ENCODE measurements around the gene DNAJB7. TPM values are rescaled to one million over a fixed set of nuclear protein-coding genes. Genes with fewer than 3 reads are reported as not detected.

DNAJB7 gene
- total RNA-seq, 1 experiment from 2014 or later: not detected

GRCh38 chr22:40819599-40820140, 42.2 kb downstream of the DNAJB7 start:
- Histone ChIP-seq H4K8ac (replicated peaks; ENCODE audit: insufficient read length, low read depth, low read length) (no peak overlapping the region), H3K18ac (ENCODE audit: insufficient read length, low read depth, low read length) (no peak overlapping the region), H2BK20ac (ENCODE audit: low read depth, low read length, poor library complexity, severe bottlenecking) (no peak overlapping the region), H2AK5ac (ENCODE audit: insufficient read length, low read length) (no peak overlapping the region), H3K23me2 (ENCODE audit: insufficient read length, low read depth, low read length, poor library complexity, severe bottlenecking) (peaks cover 10% of the 10 kb centered on the region), H3K27me3 (ENCODE audit: insufficient read depth, low read length) (no peaks in the 10 kb centered on the region), H2AFZ (ENCODE audit: low read length) (peak overlapping the region; percentile 94), H3K27ac (ENCODE audit: insufficient read length, low read depth, low read length) (no peak overlapping the region), H2BK5ac (ENCODE audit: insufficient read length, low read length) (no peak overlapping the region), H4K20me1 (ENCODE audit: control insufficient read depth, insufficient read depth, insufficient read length) (no peaks in the 10 kb centered on the region), H3K4me1 (ENCODE audit: insufficient read depth, low read length) (peaks cover 3% of the 10 kb centered on the region; the same call in 1 of the 2 replicates), H2BK120ac (ENCODE audit: low read depth, low read length, poor library complexity, severe bottlenecking) (no peak overlapping the region), H3K79me1 (ENCODE audit: insufficient read depth, low read depth, low read length, poor library complexity, severe bottlenecking) (peaks cover 9% of the 10 kb centered on the region), H3T11ph (ENCODE audit: low read length) (no peak overlapping the region), H3K79me2 (ENCODE audit: insufficient read depth, low read length) (peaks cover 13% of the 10 kb centered on the region; the same call in 1 of the 2 replicates), H3K9ac (ENCODE audit: extremely low read depth, insufficient read length, low read length) (peak overlapping the region; percentile 70), H3K56ac (ENCODE audit: insufficient read length, low read depth, low read length) (no peak overlapping the region), H2BK12ac (ENCODE audit: insufficient read length, low read depth, low read length) (no peak overlapping the region), H3K9me3 (ENCODE audit: control insufficient read depth, low read depth, low read length) (no peaks in the 10 kb centered on the region), H4K91ac (ENCODE audit: insufficient read length, low read depth, low read length) (no peak overlapping the region), H3K23ac (ENCODE audit: insufficient read length, low read depth, low read length) (no peak overlapping the region), H4K5ac (ENCODE audit: insufficient read length, low read depth, low read length) (no peak overlapping the region), H3K4ac (ENCODE audit: low read depth, low read length) (no peak overlapping the region), H2BK15ac (ENCODE audit: low read depth, low read length) (no peak overlapping the region; the same call in 1 of the 2 replicates), H3K14ac (ENCODE audit: insufficient read depth, low read length) (no peak overlapping the region; the same call in 1 of the 2 replicates), H3K4me2 (ENCODE audit: insufficient read depth, insufficient read length, low read length) (peak overlapping the region; percentile 87)
- DNase-seq: no peak
- no peak for TF ChIP-seq CTCF (conservative IDR thresholded peaks at IDR 0.05)
- Mint-ChIP-seq H3K4me1 (peaks cover 23% of the 10 kb centered on the region in 2 experiments), H3K27me3 (ENCODE audit: low read depth) (no peaks in the 10 kb centered on the region; the same call in 1 of the 2 replicates), H3K27ac (peak overlapping the region; percentile 63 to 91 (median 75); a peak in 6 of 7 replicates), H3K9me3 (no peaks in the 10 kb centered on the region), H3K4me3 (peak overlapping the region; percentile 75 to 96), H3K36me3 (ENCODE audit: insufficient read depth in 1 of 3, low read depth in 3 of 3) (peaks cover 0 to 11% (median 5%) of the 10 kb centered on the region in 3 experiments; a peak in 4 of 7 replicates)
- WGBS (ENCODE audit: extremely low coverage, insufficient read length, low lambda C conversion rate): no CpG with 5 or more reads among the region's 4 CpGs
